SK-N-SH treated with all-trans-retinoic acid at 6 μM for 48 hours (cell line): ENCODE measurements around the gene ST6GALNAC4.

Source experiments
- CREB5 ChIP-seq: fragments of 250-450 bp; sonication (Bioruptor Pico); IDR thresholded peaks from 2 replicates; pipeline ENCODE4 v1.5.1; 2020; ENCODE audit warnings: low read depth, mild to moderate bottlenecking, moderate library complexity
- CSDC2 ChIP-seq: fragments of 250-450 bp; sonication (Bioruptor Pico); IDR thresholded peaks from 2 replicates; pipeline ENCODE4 v1.5.0; 2020; ENCODE audit warnings: mild to moderate bottlenecking, moderate library complexity
- GLIS3 ChIP-seq: fragments of 250-450 bp; sonication (Bioruptor Pico); IDR thresholded peaks from 2 replicates; pipeline ENCODE4 v1.5.0; 2020; ENCODE audit warnings: mild to moderate bottlenecking, moderate library complexity
- ISL1 ChIP-seq: fragments of 250-450 bp; sonication (Bioruptor Pico); IDR thresholded peaks from 2 replicates; pipeline ENCODE4 v2.1.2; 2022; ENCODE audit warnings: mild to moderate bottlenecking, moderate library complexity
- OSR1 ChIP-seq: fragments of 250-450 bp; sonication (Bioruptor Pico); IDR thresholded peaks from 2 replicates; pipeline ENCODE4 v1.8.0; 2022; ENCODE audit warnings: moderate library complexity, mild to moderate bottlenecking, inconsistent platforms
- PATZ1 ChIP-seq: fragments of 250-450 bp; sonication (Bioruptor Pico); IDR thresholded peaks from 2 replicates; pipeline ENCODE4 v1.8.0; 2020; ENCODE audit warnings: mild to moderate bottlenecking, moderate library complexity, borderline replicate concordance
- PPARA ChIP-seq: fragments of 250-450 bp; sonication (Bioruptor Pico); IDR thresholded peaks from 2 replicates; pipeline ENCODE4 v1.5.0; 2020; ENCODE audit warnings: mild to moderate bottlenecking, borderline replicate concordance
- ZFP3 ChIP-seq: fragments of 250-450 bp; sonication (Bioruptor Pico); IDR thresholded peaks from 2 replicates; pipeline ENCODE4 v1.5.0; 2020; ENCODE audit warnings: mild to moderate bottlenecking, moderate library complexity

- no peak for TF ChIP-seq ISL1 (CRISPR knock-in tag)
- TF ChIP-seq GLIS3 (CRISPR knock-in tag): no peak
- no peak for TF ChIP-seq OSR1 (CRISPR knock-in tag)
- no peak for TF ChIP-seq CREB5 (CRISPR knock-in tag)
- TF ChIP-seq PPARA: no peak
- TF ChIP-seq PATZ1 (CRISPR knock-in tag): no peak
- no peak for TF ChIP-seq ZFP3 (CRISPR knock-in tag)
- TF ChIP-seq CSDC2 (CRISPR knock-in tag): no peak
These were observed 19.0 kb upstream of the ST6GALNAC4 start for GRCh38 chr9:127935765-127936221.
